GM21381 (cell line): ENCODE data around the gene AGO4.
A peak's percentile ranks its signal among the peaks of the same experiment; 100 is the strongest.

ENCODE experiments used
- ATAC-seq: cut with Tn5 transposase; IDR thresholded peaks from one replicate; pipeline ENCODE4 v1.9.1; 2021; ENCODE audit warnings: mild to moderate bottlenecking, moderate library complexity; ENCODE audit not compliant: unreplicated experiment

AGO4 gene

DNA sequence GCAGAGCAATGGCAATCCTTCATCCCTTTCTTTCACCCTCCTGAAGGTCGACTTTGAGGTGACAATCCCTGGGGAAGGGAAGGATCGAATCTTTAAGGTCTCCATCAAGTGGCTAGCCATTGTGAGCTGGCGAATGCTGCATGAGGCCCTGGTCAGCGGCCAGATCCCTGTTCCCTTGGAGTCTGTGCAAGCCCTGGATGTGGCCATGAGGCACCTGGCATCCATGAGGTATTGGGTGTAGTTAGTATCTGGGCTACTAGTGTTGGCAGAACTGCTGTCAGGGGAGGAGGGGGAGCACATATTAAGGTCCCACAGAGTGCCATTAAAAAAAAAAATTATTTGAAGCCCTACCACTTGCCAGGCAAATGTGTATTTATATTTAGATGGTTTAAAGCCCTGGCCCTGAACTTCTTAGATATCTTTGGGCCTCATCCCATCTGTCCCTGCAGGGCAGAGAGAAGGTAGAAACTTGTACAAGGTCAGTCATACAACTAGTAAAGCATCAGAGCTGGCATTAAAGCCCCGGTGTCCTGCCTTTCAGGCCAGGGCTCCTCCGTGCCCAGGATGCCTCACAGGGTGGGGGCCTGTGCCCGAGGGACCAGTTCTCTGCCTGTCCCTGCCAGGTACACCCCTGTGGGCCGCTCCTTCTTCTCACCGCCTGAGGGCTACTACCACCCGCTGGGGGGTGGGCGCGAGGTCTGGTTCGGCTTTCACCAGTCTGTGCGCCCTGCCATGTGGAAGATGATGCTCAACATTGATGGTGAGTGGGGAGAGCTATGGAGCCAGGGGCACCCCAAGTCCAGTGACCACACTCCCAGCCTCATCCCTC lies 85.4 kb downstream of the AGO4 start:
- no peak for ATAC-seq

DNA sequence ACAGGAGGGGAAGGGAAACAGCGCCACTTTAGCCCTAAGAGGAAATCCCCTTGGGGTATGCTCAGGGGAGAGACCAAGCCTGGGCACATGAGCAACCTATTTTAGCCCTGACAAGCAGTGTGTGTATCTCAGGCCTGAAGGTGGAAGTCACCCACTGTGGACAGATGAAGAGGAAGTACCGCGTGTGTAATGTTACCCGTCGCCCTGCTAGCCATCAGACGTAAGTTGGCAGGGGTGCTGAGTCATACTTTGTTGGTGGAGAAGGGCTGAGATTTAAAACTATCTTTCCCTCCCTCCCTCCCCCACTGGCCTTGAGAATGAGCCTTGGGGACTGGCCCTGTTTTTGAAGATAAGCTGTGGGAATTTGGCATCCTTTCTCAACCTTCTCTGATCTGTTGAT lies 86.4 kb downstream of the AGO4 start:
- ATAC-seq = peak; percentile 71

DNA sequence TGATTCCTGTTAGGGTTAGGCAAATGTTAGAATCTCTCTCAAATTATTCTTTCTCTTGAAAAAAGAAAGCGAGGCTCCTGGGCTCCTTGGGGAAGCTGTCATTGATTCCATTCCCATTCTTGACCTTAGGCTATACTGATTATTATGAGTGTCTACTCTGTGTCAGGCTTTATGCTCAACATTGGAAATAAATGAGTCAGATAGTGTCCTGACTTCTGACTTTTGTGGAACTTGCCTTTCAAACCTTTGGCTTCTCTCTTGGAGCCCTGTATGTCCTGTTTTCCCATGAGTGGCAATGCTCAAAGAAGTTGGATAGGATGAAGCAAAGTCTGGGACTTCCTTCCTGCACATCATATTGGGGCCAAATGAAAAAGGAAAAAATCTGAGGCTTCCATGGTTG lies 86.8 kb downstream of the AGO4 start:
- no peak for ATAC-seq

DNA sequence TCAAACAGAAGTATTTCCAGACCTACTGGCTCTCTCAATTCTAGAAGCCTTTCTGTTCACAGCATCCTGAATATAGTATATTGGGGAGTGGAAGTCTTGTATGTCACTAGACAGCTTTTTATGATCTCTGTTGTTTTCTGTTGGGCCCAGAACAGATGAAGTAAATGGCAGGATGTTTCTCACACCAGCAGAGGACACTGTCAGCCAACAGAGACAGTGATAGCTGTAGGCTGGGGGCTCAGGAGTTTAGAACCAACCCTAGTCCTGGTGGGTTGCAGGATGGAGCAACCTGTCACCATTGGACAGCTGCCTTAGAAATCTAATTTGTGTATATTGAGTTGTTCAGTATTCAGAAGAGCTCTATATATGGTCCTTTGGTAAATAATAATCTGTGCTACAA lies 92.1 kb downstream of the AGO4 start:
- ATAC-seq = no peak

DNA sequence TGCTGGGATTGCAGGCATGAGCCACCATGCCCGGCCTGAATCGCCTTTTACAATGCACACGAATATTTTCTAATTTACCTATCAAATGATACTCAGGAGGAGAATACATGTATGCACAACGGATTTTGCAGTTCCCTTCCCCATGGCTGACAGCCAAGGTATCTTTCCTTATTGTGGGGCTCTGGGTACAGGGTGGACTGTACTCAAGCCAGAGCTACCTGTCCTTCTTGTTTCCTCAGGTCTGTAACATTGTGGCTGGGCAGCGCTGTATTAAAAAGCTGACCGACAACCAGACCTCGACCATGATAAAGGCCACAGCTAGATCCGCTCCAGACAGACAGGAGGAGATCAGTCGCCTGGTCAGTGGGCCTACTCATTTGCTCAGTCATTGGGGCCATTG lies 93.4 kb downstream of the AGO4 start:
- no peak for ATAC-seq

DNA sequence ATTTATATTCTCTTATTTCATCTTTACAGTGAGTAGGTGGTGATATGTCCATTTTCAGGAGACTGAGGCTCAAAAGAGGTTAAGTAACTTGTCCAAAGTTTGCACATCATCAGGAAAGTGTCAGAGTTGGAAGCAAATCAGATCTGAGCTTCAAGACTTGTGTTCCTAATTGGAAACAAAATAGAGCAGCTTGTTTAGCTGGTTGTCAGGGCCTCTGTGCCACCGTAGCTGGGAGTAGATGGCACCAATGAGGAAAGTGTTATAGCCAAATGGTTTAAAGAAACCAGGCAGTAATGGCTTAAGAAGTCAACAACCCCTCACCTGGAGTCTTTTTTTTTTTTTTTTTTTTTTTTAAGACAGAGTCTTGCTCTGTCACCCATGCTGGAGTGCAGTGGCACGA lies 94.9 kb downstream of the AGO4 start:
- no peak for ATAC-seq
